ENCODE results near the gene JAZF1.

JAZF1 gene

GRCh38 chr7:28075674-28076358 lies 104.8 kb downstream of the JAZF1 start:
- no peak for DNase-seq (ENCODE audit: low read depth)

GRCh38 chr7:28072876-28073514 lies 107.6 kb downstream of the JAZF1 start:
- DNase-seq (ENCODE audit: low read depth), result no peak

GRCh38 chr7:28071570-28071969 lies 109.0 kb downstream of the JAZF1 start:
- no peak for DNase-seq (ENCODE audit: low read depth)

GRCh38 chr7:28070297-28071055 lies 110.1 kb downstream of the JAZF1 start:
- DNase-seq (ENCODE audit: low read depth), result no peak

- peak; percentile 78 for DNase-seq (ENCODE audit: low read depth)
Observed at GRCh38 chr7:28069807-28070206, 110.8 kb downstream of the JAZF1 start.

- DNase-seq (ENCODE audit: low read depth), result no peak
Observed at GRCh38 chr7:28069388-28069787, 111.2 kb downstream of the JAZF1 start.

GRCh38 chr7:28068811-28069216 lies 111.8 kb downstream of the JAZF1 start:
- DNase-seq (ENCODE audit: low read depth), result peak; percentile 47

- DNase-seq (ENCODE audit: low read depth), result no peak
Observed at GRCh38 chr7:28067171-28067570, 113.4 kb downstream of the JAZF1 start.

- DNase-seq (ENCODE audit: low read depth), result no peak
Observed at GRCh38 chr7:28065721-28066285, 114.8 kb downstream of the JAZF1 start.

- DNase-seq (ENCODE audit: low read depth), result peak; percentile 78
Observed at GRCh38 chr7:28065308-28065707, 115.3 kb downstream of the JAZF1 start.

- no peak for DNase-seq (ENCODE audit: low read depth)
Observed at GRCh38 chr7:28064437-28064836, 116.2 kb downstream of the JAZF1 start.

- peak; percentile 81 for DNase-seq (ENCODE audit: low read depth)
Observed at GRCh38 chr7:28062197-28062991, 118.2 kb downstream of the JAZF1 start.

GRCh38 chr7:28061824-28062196 lies 118.8 kb downstream of the JAZF1 start:
- peak; percentile 73 for DNase-seq (ENCODE audit: low read depth)

GRCh38 chr7:28060371-28060950 lies 120.1 kb downstream of the JAZF1 start:
- no peak for DNase-seq (ENCODE audit: low read depth)

- no peak for DNase-seq (ENCODE audit: low read depth)
Observed at GRCh38 chr7:28055161-28055544, 125.4 kb downstream of the JAZF1 start.

- DNase-seq (ENCODE audit: low read depth), result no peak
Observed at GRCh38 chr7:28054531-28055160, 125.9 kb downstream of the JAZF1 start.

GRCh38 chr7:28052933-28053332 lies 127.7 kb downstream of the JAZF1 start:
- peak; percentile 80 for DNase-seq (ENCODE audit: low read depth)

- no peak for DNase-seq (ENCODE audit: low read depth)
Observed at GRCh38 chr7:28048694-28049093, 131.9 kb downstream of the JAZF1 start.

- DNase-seq (ENCODE audit: low read depth), result no peak
Observed at GRCh38 chr7:28046035-28046434, 134.6 kb downstream of the JAZF1 start.

- DNase-seq (ENCODE audit: low read depth), result no peak
Observed at GRCh38 chr7:28045592-28045991, 135.0 kb downstream of the JAZF1 start.

- DNase-seq (ENCODE audit: low read depth), result no peak
Observed at GRCh38 chr7:28044825-28045224, 135.8 kb downstream of the JAZF1 start.
